Activated CD8-positive, alpha-beta memory T cell treated with anti-CD3 and anti-CD28 coated beads for 36 hours (primary cell): ENCODE measurements around the gene RAPGEF4. TPM values are rescaled to one million over a fixed set of nuclear protein-coding genes. Genes with fewer than 3 reads are reported as not detected.
"Not testable (repeated sequence)": the region's sequence is repeated elsewhere in the genome, so short reads cannot be mapped to it uniquely, and the experiment has no call there.

Source experiments
- CTCF ChIA-PET: fragments of 350-600 bp; sonication (Branson Sonifier 250); formaldehyde crosslinking; loops from one replicate; lab custom pipeline; 2021; ENCODE audit warnings: antibody characterized with exemption; lab: Charles Lee
- POLR2A ChIA-PET: fragments of 350-600 bp; sonication (Branson Sonifier 250); formaldehyde crosslinking; loops from one replicate; lab custom pipeline; 2021; ENCODE audit warnings: antibody characterized with exemption; lab: Charles Lee
- total RNA-seq, 2 experiments: library from RNA; stranded (reverse); gene quantifications; one replicate each; pipeline ENCODE4 v1.2.3, GENCODE V29; 2021

The RAPGEF4 gene
- total RNA-seq, 2 experiments from 2014 or later = not detected

DNA sequence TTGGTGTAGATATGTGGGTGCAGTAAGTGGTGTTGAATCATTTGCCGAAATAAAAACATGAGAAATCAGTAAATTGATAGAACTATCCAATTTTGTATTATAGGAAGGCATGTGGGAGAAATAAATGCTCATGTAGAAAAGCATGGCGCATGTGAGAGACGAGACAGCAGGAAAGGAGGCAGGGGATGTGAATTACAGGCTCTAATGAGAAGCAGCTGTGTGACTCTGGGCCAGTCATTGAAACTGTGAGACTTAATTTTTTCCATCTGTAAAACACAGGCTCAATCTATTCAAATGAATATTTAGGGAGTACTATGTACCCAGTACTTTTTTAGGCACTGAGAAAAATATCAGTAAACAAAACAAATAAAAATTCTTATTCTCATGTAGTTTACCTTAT, 297.4 kb downstream of the RAPGEF4 start:
- CTCF ChIA-PET = interaction anchor here (2.8 kb wide), 1 partner anchor 178 kb away, joined by 10 read pairs; no protein-coding TSS in a partner anchor
- POLR2A ChIA-PET = no interaction called here

DNA sequence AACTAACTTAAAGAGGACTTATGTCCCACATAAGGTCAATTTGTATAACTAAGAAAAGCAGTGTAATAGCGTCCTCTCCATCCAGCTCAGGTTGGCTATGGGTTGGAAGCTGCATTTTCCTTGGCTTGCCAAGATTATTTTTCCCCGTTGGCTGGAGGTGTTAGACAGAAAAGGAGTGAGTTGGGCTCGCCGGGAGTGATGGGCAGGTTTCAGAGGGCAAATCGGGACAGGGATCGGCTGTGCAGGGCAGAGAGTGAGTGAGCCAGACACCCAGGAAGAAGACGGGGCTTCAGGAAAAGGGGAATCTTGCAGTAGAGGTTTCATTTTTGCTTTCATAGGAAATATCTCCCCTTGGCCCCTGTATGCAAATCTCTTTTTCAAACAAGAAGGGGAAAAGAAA, 298.5 kb downstream of the RAPGEF4 start:
- CTCF ChIA-PET = no interaction called here
- POLR2A ChIA-PET = interaction anchor here (0.6 kb wide), 2 partner anchors 388 to 623 kb away, joined by 3 to 8 read pairs; no protein-coding TSS in a partner anchor

DNA sequence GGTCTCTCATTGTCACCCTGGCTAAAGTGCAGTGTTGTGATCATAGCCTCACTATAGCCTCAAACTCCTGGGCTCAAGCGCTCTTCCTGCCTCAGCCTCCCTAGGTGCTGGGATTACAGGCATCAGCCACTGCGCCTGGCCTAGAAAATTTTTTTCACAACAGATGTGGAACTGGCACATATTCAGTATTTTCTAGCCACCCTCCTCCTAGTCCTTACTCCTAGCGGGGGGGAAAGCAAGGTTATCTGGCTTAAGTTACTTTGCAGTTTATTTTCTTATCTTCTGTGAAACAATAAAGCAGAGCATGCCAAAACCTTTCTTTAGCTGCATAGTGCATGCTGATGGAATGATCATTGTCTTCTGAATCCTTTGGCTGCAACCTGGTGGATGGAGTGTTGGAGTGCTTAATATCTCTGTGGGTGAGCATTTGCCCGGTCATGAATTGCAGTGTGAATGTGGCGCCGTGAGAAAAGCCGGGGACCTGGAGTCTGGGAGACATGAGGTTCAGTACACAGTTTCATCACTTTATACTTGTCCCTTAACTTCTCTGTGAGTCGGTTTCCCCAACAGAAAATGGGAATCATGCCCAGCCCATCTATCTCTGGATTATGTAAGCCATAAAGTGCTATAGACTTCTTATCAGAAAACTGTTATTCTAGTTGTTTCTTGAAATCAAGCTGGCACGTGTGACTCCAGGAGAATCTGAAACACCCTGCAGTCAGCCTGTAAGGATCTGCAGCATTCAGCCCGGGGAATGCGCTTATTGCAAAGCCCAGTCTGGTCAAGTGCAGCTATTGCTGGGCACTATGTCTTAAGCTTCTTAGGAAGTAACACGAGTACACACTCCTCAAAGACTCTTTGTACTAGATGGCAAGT, 301.8 kb downstream of the RAPGEF4 start:
- ChIA-PET CTCF (no interaction called here), POLR2A (no interaction called here)

DNA sequence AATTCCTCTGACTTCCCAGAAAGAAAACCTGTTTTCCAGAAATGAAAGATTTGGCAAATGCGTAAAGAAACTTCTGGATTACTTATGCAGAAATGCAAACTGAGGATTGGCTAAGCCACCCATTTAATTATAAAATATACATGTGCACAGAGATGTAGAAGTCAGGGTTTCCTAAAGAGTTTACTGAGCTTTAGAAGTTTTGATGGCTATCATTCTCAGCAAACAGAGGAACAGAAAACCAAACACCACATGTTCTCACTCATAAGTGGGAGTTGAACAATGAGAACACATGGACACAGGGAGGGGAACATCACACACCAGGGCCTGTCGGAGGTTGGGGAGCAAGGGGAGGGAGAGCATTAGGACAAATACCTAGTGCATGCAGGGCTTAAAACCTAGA, 302.6 kb downstream of the RAPGEF4 start:
- POLR2A ChIA-PET, CTCF ChIA-PET: not testable (repeated sequence)

DNA sequence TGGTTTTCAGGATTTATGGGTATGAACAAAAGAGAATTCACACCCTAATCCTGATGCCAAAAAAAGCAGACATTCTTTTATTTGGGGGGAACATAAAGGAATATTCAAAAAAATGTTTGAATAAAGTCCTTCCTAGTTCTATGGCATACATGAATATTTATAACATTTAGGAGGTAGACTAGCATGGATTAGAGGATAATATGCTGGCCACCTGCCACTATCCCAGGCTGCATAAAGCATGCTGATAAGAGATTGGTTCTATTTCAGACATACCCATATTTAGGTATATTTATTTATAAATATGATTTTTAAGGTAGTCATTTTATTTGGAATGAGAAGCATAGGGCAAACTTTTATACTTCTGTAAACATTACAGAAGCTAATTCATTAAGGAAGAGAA, 305.1 kb downstream of the RAPGEF4 start:
- POLR2A ChIA-PET = no interaction called here
- CTCF ChIA-PET = no interaction called here

DNA sequence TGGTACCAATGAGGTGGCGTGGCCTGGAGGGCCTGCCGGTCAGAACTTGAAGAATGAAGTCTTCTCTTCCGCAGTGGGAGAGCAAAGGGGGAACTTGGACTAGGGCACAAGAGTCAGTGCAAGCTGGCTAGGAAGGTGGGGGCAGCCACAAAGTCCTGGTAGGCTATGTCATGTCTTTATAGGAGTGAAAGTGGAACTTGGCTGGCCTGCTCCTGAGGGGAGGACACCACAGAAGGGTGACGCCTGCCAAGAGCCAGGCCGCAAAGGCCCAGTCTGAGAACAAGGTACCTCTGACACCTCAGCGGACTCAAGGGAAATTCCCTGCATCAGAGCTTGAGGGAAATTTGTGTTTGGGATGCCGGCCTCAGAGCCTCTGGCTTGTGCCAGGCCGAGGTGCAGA, 307.8 kb downstream of the RAPGEF4 start:
- ChIA-PET POLR2A (no interaction called here), CTCF (no interaction called here)

DNA sequence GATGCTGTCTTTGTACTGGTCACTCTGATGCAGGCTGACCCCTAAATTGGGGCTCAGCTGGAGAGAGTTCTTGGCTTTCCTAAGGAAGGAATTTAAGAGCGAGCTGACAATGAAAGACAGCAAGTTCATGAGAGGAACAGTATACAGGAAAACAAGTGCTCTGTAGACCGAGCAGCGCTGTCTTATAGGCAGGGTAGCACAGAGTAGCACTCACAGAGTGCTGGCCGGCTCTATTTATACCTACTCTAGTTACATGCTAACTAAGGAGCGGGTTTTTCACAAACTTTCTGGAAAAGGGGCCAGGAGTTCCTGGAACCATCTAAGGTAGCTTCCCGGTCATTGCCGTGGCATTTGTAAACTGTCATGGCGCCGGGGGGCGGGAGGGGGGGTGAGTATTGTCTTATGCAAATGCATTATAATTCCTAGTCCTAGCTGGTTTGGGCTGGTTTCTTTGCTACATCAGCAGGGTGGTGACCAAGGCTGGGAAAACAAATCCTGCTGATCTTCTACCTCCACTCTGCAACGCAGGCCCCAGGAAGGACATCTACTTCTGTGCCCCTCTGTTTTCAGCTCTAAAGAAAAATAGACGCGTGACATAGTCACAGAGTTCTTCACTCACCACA, 308.4 kb downstream of the RAPGEF4 start:
- POLR2A ChIA-PET = no interaction called here

DNA sequence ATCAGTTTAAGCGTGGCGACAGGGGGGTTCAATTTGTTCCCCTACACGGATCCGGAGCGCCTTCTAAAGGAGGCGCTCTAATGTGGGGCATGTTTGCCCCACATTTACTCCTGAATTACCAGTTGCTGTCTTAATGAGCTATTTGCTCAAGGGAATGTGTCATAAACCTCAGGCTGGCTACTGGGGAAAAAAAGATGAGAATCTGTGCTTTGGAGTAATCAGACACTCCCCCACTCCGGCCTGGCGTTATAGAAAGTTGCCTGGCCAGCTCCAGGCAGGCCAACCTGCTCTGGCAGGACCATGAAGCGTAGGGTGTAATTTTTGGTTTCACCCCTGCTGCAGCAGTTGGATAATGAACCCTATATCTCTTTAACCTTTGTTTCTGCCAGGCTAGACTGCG, 309.0 kb downstream of the RAPGEF4 start:
- ChIA-PET POLR2A (no interaction called here), CTCF (interaction anchor here (1.3 kb wide), 1 partner anchor 17 kb away, joined by 3 read pairs; no protein-coding TSS in a partner anchor)

More for the DNA sequence above, 308.4 kb downstream of the RAPGEF4 start:
- CTCF ChIA-PET = interaction anchor here (0.6 to 1.3 kb wide), 2 partner anchors 16 to 166 kb away, joined by 3 read pairs; no protein-coding TSS in a partner anchor

DNA sequence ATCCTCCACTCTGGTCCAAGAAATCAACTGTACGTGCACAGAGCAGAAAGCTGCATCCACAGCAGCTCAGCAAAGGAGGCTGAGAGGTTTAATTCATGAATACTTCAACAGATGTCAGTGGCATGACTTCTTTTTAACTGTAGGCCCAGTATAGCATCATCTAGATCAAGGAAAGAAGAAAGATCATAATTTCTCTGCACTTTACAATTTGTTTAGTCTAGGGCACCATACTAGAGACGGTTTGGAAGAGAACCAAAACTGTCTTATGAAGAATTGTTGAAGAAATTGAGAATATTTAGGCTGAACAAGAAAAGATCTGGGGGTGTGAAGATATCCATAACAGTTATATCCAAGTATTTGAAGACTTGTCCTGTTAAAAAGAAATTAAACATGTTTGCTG, 309.5 kb downstream of the RAPGEF4 start:
- CTCF ChIA-PET = interaction anchor here (1.3 kb wide), 1 partner anchor 17 kb away, joined by 3 read pairs; no protein-coding TSS in a partner anchor

DNA sequence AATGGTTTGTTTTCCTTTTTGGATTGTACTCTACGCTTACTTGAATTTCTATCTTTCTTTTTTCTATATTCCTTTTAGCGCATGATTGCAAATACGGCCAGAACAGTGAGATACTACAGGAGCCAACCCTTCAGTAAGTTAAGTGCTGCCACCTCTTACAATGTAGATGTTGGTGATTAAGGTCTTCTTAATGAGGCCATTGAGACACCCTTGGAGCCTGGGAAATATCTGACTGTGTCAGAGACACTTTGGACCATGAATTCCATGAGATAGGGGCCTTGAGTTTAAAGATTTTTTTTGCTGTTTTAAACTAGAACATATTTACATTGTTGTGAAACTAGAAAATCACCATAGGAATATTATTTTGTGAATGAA, 312.9 kb downstream of the RAPGEF4 start:
- POLR2A ChIA-PET = no interaction called here
- CTCF ChIA-PET = interaction anchor here (1.2 kb wide), 1 partner anchor 162 kb away, joined by 3 read pairs; no protein-coding TSS in a partner anchor

More for the DNA sequence above, 309.5 kb downstream of the RAPGEF4 start:
- POLR2A ChIA-PET = no interaction called here

DNA sequence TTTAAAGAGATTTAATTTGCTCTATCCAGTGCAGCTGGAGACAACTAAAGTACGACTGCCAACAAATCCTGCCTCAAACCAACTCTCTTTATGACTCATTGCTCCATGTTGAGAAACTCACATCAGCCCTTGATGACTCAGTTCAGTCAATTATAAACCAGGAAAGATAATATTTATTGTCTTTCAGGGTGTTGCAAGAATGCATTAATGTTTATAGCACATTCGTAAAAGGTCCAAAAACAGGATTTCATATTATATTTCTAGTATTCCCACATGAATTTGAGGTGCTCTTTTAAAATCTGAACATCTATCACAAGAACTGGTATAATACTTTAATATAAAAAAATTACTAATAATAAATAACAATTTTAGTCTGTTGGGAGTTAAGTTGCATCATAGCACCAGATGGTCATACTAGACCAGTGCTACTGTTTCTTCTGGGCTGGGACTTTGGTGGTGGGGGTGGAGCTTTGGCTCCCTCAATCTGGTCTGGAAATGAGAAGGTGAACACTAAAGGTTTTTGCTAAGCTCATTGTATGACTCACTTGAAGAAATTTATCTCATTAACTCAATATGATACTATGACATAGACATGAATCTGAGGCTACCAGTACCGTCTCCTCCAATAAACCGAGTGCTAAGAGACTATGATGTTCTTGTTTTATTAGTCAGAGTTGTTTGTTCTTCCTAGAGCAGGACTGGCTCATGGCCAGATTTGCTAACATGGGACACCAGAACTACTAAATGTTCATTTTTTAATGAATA, 313.4 kb downstream of the RAPGEF4 start:
- ChIA-PET CTCF (interaction anchor here (1.2 kb wide), 1 partner anchor 161 kb away, joined by 3 read pairs; no protein-coding TSS in a partner anchor), POLR2A (no interaction called here)

DNA sequence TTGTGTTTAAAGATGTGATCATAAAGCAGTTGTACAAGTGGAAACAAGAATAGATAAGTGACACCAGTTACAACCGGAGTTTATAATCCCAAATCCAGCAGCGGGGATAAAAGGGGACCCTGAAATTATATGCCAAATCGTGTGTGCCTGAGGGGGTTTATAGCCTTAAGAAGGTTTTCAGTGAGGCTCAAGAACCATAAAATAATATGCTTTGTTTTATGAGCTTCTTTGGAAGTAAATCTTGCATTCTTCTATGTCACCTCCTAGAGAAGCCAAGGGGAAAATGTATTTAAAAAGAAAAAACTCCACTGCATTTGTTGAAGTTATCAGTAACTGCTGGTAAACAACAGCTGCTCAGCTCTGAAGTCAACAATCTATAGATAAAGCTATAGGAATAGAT, 314.2 kb downstream of the RAPGEF4 start:
- CTCF ChIA-PET = no interaction called here

DNA sequence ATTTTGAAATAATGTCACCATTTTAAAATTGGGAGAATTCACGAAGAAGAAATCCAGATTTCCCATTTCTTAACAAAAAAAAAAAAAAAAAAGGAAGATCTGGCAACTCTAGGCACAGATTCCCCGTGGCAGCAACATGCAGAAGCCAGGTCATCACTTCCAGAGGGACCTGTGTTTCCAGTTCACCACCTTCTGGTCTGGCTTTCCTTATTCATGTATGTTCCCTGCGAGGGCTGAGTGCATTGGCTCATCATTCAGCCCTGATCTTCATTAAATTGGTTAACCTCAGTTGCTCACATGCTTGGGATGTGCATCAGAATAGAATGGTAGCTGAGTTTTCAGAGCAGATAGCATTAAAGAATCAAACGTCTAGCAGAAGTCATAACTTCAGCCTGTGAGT, 315.0 kb downstream of the RAPGEF4 start:
- POLR2A ChIA-PET = no interaction called here

More for the DNA sequence above, 314.2 kb downstream of the RAPGEF4 start:
- POLR2A ChIA-PET = no interaction called here

DNA sequence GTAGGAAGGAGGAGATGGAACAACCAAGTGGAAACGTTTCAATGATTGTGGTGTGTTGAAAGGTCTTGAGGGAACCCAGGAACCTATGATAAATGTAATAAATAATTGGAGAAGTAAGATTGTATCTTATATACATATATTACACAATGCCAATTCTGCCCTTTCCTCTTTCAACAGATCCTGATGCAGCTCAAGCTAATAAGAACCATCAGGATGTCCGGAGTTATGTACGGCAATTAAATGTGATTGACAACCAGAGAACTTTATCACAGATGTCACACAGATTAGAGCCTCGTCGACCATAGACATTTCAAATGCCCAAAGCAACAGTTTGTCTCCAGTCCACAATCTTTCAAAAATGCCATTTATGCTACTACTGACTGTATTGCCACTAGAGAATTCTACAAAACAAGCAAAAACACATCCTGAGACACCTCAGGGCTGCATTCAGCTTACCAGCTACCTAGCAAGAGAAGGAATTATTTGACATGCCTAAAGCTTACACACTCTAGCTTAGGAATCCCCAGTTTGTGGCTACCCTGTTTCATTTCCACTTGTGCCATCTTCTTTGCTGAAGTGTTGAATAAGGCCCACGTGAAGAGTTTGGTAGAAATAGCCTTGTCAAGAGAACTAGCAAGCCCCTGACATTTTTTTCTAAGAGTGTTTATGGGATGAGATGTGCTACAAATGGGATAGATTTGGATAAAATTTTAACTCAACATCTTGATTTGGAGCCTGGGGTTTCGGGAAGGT, 316.0 kb downstream of the RAPGEF4 start:
- ChIA-PET POLR2A (no interaction called here), CTCF (no interaction called here)

More for the DNA sequence above, 315.0 kb downstream of the RAPGEF4 start:
- CTCF ChIA-PET = no interaction called here

DNA sequence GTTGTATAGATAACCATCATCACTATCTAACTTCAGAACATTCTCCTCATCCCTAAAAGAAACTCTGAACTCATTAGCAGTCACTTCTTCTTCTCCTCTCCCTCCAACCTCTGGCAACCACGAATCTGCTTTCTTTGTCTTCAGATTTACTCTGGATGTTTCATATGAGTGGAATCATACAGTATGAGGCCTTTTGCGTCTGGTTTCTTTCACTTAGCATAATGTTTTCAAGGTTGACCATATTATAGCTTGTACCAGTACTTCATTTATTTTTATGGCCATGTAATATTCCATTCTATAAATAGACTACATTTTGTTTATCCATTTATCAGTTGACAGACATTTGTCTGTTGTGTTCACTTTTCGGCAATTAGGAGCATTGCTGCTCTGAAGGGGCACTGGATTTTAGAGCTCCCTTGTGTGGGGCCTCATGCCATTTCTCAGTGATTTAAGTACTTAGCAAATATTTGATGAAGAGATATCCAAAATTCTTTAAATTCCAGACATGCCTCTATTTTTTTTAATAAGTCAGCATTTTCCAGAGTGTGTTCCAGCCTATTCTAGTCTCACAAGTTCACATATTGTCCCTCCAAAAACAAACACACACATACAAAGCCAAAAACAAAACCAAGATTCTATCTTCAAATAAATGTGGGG, 317.5 kb downstream of the RAPGEF4 start:
- CTCF ChIA-PET = no interaction called here
- POLR2A ChIA-PET = no interaction called here

DNA sequence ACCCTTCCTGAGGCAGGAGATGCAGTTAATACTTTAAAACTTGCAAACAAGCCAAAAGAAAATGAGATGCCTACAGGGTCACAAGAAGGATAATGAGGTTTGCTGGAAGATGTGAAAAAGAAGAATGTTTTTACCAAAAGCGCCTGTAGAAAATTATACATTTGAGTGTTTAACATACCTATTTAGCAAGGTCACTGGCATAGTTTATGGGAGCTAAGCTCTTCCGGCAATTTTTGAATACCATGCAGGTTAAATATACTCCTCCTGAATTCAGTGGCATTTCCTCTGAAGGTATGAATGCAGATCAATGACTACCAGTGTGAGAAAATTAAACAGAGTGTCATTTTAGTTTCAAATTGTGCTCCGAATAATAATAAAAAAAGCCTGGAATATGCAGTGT, 318.8 kb downstream of the RAPGEF4 start:
- CTCF ChIA-PET = no interaction called here
- POLR2A ChIA-PET = no interaction called here

DNA sequence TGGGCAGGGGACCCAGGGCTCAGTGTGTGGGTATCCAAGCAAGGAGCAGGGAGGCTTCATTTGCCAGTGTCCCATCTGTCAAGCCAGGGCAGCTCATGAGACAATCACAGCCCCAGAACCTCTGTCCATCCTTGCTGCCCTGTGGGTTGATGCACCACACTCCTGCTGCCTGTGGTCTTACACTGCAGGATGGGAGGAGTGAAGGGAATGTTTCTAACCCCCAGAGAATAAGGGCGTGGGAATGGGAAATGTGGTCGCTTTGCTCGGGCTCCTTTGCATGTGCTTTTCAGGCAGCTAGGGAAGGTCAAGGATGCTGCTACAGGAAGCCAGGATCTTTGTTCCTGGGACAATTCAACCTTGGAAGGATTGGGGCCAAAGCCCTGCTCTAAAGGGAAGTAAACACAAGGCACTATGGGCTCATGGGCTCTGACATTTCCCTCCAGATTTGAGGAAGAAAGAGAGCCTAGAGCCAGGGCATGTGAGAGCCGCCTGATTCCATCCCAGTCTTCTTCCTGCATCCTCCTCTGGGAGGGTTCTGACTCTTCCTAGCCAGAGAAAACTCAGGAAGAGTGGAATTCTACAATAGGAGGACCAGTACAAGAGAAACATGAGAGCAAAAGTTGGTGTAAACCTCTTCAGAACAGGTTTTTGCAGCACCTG, 321.2 kb downstream of the RAPGEF4 start:
- CTCF ChIA-PET = no interaction called here
- POLR2A ChIA-PET = no interaction called here

DNA sequence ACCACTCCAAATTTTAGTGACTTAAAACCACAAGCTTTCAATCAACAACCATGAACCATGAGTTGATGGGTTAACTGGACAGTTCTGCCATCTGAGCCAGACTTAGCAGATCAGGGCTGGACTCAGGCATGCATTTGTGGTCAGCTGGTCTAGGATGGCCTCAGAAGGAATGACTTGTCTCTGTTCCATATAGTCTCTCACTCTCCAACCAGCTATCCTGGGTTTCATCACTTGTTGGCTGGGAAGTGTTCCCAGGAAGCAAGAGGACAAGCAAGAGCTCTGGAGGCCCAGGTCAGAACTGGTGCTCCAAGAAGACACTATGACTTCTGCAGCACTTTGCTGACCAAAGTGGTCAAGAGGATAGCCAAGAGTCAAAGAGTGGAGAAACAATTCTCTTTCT, 322.5 kb downstream of the RAPGEF4 start:
- ChIA-PET CTCF (interaction anchor here (1.0 kb wide), 1 partner anchor 15 kb away, joined by 3 read pairs; no protein-coding TSS in a partner anchor), POLR2A (no interaction called here)
